Activated CD4-positive, alpha-beta memory T cell treated with anti-CD3 and anti-CD28 coated beads, Interleukin-2, amount 10 ng/mL, durations not matched to agents 7 days and 5 days (primary cell): Measurements from ENCODE around the gene RHOJ. TPM values are rescaled to one million over a fixed set of nuclear protein-coding genes. Genes with fewer than 3 reads are reported as not detected.
"Not testable (repeated sequence)": the region's sequence is repeated elsewhere in the genome, so short reads cannot be mapped to it uniquely, and the experiment has no call there.

Experiments
- CTCF ChIA-PET: fragments of 350-600 bp; sonication (Branson Sonifier 250); formaldehyde crosslinking; loops from one replicate; lab custom pipeline; 2021; ENCODE audit warnings: antibody characterized with exemption, inconsistent platforms; lab: Charles Lee
- POLR2A ChIA-PET: fragments of 350-600 bp; sonication (Branson Sonifier 250); formaldehyde crosslinking; loops from one replicate; lab custom pipeline; 2021; ENCODE audit warnings: antibody characterized with exemption; lab: Charles Lee
- DNase-seq: peaks from one replicate; pipeline ENCODE4 v3.0.0-alpha.2; 2020
- H3K27ac Mint-ChIP-seq: one replicate; pipeline ENCODE4 v1.8.0; 2021; ENCODE audit warnings: mild to moderate bottlenecking, mixed read lengths
- H3K27me3 Mint-ChIP-seq: one replicate; pipeline ENCODE4 v1.8.0; 2021; ENCODE audit warnings: mixed read lengths
- H3K36me3 Mint-ChIP-seq: one replicate; pipeline ENCODE4 v1.8.0; 2021; ENCODE audit warnings: low read depth, mixed read lengths
- H3K4me1 Mint-ChIP-seq: one replicate; pipeline ENCODE4 v1.8.0; 2021; ENCODE audit warnings: mixed read lengths
- H3K4me3 Mint-ChIP-seq: one replicate; pipeline ENCODE4 v1.8.0; 2021; ENCODE audit warnings: mild to moderate bottlenecking, mixed read lengths
- H3K9me3 Mint-ChIP-seq: one replicate; pipeline ENCODE4 v1.8.0; 2021; ENCODE audit warnings: mixed read lengths
- total RNA-seq, 2 experiments: library from RNA; stranded (reverse); gene quantifications; one replicate each; pipeline ENCODE4 v1.2.3, GENCODE V29; 2021

RHOJ gene
- total RNA-seq, 2 experiments from 2014 or later: not detected

DNA sequence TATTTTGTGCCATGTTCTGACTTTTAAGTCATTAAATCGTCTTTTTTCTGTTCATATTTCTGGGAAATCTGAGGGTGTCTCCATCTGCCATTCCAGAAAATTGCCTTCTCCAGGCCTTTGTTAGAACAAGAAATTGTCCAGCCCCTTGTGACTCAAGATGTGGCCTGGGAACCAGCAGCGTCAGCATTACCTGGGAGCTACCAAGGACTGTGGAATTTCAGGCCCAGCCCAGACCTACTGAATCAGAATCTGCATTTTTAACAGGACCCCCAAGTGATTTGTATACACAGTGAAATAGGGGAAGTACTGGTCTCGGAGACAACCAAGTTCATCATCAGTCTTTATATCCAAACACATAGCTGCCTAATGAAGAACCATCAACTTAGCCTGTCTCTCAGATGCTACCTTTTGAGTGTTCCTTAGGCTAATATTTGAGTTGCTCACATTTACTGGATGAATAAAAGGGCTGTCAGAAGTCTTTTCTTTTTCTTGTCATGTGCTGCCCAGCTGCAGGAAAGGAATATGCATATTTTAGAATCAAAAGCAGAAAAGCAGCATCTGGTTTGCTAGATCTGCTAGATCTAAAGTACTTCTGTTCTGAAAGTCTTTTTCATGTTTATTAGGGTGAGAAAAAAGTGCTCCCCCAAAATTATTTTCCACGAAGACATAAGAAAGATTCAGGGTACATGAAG lies 93.3 kb downstream of the RHOJ start:
- POLR2A ChIA-PET: no interaction called here
- peaks cover 7% of the 10 kb centered on the region for H3K27me3 Mint-ChIP-seq
- H3K27ac Mint-ChIP-seq: no peak overlapping the region
- H3K4me1 Mint-ChIP-seq: peaks cover 41% of the 10 kb centered on the region
- no peak for DNase-seq
- H3K36me3 Mint-ChIP-seq: no peaks in the 10 kb centered on the region
- no peaks in the 10 kb centered on the region for H3K9me3 Mint-ChIP-seq
- CTCF ChIA-PET: no interaction called here
- no peak overlapping the region for H3K4me3 Mint-ChIP-seq

DNA sequence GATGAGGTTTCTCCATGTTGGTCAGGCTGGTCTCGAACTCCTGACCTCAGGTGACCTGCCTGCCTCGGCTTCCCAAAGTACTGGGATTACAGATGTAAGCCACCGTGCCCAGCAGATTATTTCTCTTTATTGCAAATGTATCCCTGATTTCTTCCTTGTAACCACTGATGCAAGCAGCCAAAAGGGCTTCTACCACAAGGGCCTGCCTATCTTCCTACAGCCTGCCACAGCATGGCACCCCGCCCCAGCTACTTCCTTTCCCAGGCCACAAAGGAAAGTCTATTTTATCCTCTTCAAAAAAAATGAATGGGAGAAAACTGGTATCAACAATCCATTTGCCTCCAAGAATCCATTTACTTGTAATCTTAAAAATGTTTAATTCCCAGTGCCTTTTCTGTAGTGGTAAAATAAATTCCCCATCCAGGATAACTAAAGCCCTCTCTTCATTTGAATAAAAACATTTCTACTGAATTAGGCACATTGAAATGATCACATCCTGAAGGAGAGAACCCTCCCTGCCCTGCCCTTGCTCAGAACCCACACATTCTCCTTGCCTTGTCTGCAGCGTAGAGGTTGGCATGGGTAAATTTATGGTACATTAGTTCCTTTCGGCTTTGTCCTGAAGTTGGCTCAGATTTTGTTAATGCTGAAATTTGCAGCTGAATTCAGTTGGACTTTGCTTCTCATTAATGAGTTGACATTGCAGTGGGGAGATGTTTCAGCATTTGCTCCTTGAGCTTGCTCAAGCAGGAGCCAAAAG lies 95.3 kb downstream of the RHOJ start:
- H3K4me1 Mint-ChIP-seq: peaks cover 39% of the 10 kb centered on the region
- no peak overlapping the region for H3K27ac Mint-ChIP-seq
- H3K9me3 Mint-ChIP-seq: no peaks in the 10 kb centered on the region
- no peak for DNase-seq
- POLR2A ChIA-PET: no interaction called here
- no peak overlapping the region for H3K4me3 Mint-ChIP-seq
- peaks cover 6% of the 10 kb centered on the region for H3K27me3 Mint-ChIP-seq
- CTCF ChIA-PET: no interaction called here
- H3K36me3 Mint-ChIP-seq: no peaks in the 10 kb centered on the region

DNA sequence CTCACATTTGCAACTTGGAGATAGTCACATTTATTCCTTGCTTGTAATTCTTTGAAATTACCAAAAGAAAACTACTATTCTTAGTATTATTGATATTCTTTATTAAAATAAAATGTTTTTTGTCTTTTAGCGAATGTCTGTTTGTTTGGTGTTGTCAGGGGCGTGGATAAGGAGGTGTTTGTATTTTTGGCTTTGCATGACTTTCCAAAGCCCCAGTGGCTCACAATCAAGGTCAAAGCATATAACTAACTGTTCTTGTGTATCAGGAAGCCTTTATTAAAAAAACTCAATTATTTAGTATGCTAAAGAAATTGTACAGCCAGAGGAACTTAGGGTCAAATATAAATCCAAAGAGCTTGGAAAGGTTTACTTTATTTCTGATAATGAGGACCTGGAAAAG lies 96.6 kb downstream of the RHOJ start:
- DNase-seq: no peak
- no peaks in the 10 kb centered on the region for H3K9me3 Mint-ChIP-seq
- POLR2A ChIA-PET: no interaction called here
- peaks cover 27% of the 10 kb centered on the region for H3K4me1 Mint-ChIP-seq
- H3K36me3 Mint-ChIP-seq: no peaks in the 10 kb centered on the region
- peaks cover 6% of the 10 kb centered on the region for H3K27me3 Mint-ChIP-seq
- CTCF ChIA-PET: interaction anchor here (0.7 kb wide), 1 partner anchor 210 kb away, joined by 3 read pairs; no protein-coding TSS in a partner anchor
- no peak overlapping the region for H3K27ac Mint-ChIP-seq
- H3K4me3 Mint-ChIP-seq: no peak overlapping the region

DNA sequence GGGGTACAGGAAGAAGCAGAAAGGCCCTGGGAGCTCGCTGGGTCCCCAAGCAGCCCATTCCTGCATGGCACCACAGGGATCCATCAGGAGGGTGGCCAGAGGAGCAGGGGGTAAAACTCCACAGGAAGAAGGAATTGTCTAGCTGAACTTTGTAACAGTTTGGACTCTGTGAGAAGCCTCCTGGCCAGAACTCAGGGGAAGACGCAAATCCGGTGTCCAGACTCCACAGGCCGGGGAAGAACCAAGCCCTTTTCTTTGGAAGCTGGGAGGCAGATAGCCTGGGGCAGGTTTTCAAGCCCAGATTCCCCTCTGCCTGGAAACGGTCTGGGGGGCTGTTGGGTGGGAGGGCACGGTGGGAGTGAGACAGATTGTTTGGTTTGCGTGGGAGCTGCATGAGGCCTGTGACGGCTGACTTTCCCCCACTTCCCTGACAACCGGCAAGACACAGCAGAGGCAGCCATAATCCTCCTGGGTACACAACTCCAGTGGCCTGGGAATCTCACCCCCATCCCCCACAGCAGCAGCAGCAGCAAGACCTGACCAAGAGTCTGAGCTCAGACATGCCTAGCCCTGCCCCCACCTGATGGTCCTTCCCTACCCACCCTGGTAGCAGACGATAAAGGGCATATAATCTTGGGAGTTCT lies 97.8 kb downstream of the RHOJ start:
- no peak for DNase-seq
- H3K4me1 Mint-ChIP-seq: peaks cover 18% of the 10 kb centered on the region
- ChIA-PET POLR2A (no interaction called here), CTCF (no interaction called here)
- no peaks in the 10 kb centered on the region for H3K9me3 Mint-ChIP-seq
- no peaks in the 10 kb centered on the region for H3K36me3 Mint-ChIP-seq
- no peak overlapping the region for H3K4me3 Mint-ChIP-seq
- peaks cover 6% of the 10 kb centered on the region for H3K27me3 Mint-ChIP-seq
- no peak overlapping the region for H3K27ac Mint-ChIP-seq

DNA sequence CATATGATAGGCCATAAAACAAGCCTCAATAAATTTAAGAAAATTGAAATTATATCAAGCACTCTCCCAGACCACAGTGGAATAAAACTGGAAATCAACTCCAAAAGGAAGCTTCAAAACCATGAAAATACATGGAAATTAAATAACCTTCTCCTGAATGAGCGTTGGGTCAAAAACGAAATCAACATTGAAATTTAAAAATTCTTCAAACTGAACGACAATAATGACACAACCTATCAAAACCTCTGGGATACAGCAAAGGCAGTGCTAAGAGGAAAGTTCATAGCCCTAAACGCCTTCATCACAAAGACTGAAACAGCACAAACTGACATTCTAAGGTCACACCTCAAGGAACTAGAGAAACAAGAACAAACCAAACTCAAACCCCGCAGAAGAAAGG lies 100.2 kb downstream of the RHOJ start:
- H3K9me3 Mint-ChIP-seq, H3K4me3 Mint-ChIP-seq, H3K36me3 Mint-ChIP-seq, POLR2A ChIA-PET, H3K27ac Mint-ChIP-seq, DNase-seq, H3K4me1 Mint-ChIP-seq, CTCF ChIA-PET: not testable (repeated sequence)
- H3K27me3 Mint-ChIP-seq: peaks cover 15% of the 10 kb centered on the region

DNA sequence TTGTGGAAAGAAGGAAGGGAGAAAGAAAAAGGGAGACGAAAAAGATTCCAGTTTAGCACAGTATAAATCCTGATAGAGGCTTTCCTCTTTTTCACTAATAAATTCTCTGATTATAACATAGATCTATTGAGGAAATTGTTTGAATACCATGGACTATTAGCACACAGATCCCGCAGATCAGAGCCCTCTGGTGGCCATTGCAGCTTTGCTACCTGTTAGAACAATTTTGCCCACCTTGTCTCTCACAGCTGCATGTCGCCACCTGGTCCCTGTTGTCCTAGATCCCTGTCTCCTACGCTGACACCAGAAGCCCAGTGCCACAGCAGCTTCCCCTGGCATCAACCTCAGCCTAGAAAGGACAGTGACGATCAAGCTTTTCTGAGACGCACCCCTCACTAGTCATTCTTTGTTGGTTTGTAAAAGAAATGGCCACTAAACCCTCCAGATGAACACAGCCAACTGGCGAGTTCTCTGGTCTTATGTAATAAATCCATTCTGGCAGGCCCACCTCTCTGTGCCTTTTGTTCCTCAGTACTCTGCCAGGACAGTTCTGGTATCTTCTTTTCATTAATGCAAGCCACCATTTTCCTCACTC lies 104.6 kb downstream of the RHOJ start:
- ChIA-PET CTCF (interaction anchor here (1.0 kb wide), 1 partner anchor 32 kb away, joined by 3 read pairs; no protein-coding TSS in a partner anchor), POLR2A (no interaction called here)
- Mint-ChIP-seq H3K4me3 (no peak overlapping the region), H3K4me1 (no peaks in the 10 kb centered on the region), H3K27me3 (peaks cover 29% of the 10 kb centered on the region), H3K9me3 (no peaks in the 10 kb centered on the region), H3K36me3 (no peaks in the 10 kb centered on the region), H3K27ac (no peak overlapping the region)
- DNase-seq: no peak

DNA sequence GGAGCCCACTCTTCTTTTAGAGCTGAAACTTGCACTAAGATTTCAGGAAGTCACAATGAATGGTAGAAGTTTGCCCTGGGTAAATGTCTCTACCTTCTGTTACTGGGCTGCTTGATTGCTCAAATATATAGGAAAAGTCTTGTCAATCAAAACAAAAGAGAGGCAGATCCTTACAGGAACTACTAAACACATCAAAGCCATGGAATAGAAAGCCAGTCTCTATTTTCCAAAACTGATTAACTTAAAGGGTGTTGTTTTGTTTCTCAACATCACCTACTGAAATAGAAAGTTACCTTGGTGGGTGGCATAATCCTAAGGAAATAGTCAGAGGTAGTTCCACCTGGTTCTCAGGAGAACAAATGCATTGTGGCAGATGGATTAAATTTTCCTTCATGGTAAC lies 114.6 kb downstream of the RHOJ start, which contains the start of gene GPHB5:
TSS of gene GPHB5 (minus strand) at position 101 of the 400 bp plus-strand sequence. CDS start 1,086 bp downstream, outside the sequence.
- no peak for DNase-seq
- no peaks in the 10 kb centered on the region for H3K4me1 Mint-ChIP-seq
- H3K4me3 Mint-ChIP-seq: no peak within 1 kb of the TSS
- H3K9me3 Mint-ChIP-seq: no peaks in the 10 kb centered on the region
- ChIA-PET CTCF (no interaction called here), POLR2A (no interaction called here)
- no peak within 1 kb of the TSS for H3K27ac Mint-ChIP-seq
- peaks cover 26% of the 10 kb centered on the region for H3K27me3 Mint-ChIP-seq
- H3K36me3 Mint-ChIP-seq: no peaks in the 10 kb centered on the region

DNA sequence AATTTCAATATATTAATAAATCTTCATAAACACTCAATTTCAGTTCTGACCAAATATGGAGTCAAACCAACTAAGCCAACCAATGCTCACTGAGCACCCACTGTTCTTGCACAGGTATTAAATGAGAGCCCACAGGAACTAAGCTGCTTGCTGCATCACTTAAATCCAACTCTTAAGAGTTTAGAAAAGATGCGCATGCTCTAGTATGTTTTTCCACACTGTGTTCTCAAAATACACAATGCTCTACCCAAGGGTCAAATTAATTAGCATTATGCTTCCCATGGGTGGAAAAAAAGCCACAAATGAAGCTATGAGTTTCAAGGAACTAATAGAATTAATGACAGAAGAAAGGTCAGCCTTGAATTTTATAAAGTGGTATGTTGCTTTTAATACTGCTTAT lies 118.2 kb downstream of the RHOJ start:
- DNase-seq: no peak
- Mint-ChIP-seq H3K4me3 (no peak overlapping the region), H3K36me3 (no peaks in the 10 kb centered on the region), H3K9me3 (no peaks in the 10 kb centered on the region), H3K27me3 (peaks cover 16% of the 10 kb centered on the region), H3K27ac (no peak overlapping the region), H3K4me1 (no peaks in the 10 kb centered on the region)
- ChIA-PET CTCF (no interaction called here), POLR2A (no interaction called here)

DNA sequence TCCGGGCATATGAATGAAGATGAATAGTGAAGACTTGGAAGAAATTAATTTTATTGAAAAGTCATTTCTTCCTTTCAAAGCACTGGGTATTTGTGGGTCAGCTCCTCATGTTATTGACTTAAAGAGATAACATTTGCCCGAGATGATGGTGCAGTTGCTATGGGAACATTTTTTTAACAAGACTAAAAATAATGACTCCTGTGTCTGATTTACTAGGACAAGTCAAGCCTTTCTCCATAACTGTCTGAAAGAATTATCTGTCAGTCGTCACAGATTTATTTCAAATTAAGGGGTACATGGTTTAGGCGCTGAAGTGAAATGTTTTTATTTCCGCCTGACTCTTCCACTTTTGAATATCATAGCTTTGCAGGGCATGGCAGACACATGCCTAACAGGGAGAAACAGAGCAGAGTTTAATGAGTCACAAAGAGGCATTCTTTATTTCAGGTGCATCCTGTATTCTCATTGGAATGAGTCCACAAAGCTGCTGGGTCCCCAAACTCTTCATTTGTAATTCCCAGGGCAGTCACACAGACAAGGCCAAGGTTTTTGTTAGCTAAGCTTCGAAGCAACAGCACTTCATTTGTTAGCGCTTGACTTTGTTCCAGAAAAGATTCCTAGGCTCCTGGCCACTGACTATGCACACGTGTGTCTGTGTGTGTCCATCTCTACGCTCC lies 118.8 kb downstream of the RHOJ start:
- H3K9me3 Mint-ChIP-seq: no peaks in the 10 kb centered on the region
- no peaks in the 10 kb centered on the region for H3K4me1 Mint-ChIP-seq
- H3K4me3 Mint-ChIP-seq: no peak overlapping the region
- no peak overlapping the region for H3K27ac Mint-ChIP-seq
- CTCF ChIA-PET: interaction anchor here (0.6 to 0.7 kb wide), 2 partner anchors 17 to 120 kb away, joined by 3 read pairs; no protein-coding TSS in a partner anchor
- POLR2A ChIA-PET: no interaction called here
- H3K36me3 Mint-ChIP-seq: no peaks in the 10 kb centered on the region
- DNase-seq: no peak
- H3K27me3 Mint-ChIP-seq: peaks cover 16% of the 10 kb centered on the region

DNA sequence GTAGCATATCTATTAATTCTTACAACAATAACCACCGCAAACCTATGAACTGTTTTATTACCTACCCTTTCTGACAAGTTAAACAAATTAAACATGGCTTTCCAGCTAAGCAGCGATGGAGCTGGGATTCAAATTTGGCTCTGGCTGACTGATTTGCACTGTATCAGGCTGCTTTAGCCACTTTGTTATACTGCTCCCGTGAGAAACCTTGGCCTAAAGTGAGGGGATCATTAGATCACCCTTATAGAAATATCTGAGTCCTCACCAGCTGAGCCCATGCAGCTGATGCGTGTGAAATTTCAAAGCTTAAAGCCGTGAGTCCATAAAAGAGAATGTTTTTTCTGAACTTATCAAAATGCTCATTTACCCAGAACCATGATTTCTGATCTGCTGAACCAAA lies 122.6 kb downstream of the RHOJ start:
- no peak overlapping the region for H3K27ac Mint-ChIP-seq
- no peaks in the 10 kb centered on the region for H3K36me3 Mint-ChIP-seq
- peaks cover 17% of the 10 kb centered on the region for H3K27me3 Mint-ChIP-seq
- H3K9me3 Mint-ChIP-seq: no peaks in the 10 kb centered on the region
- H3K4me3 Mint-ChIP-seq: no peak overlapping the region
- DNase-seq: no peak
- POLR2A ChIA-PET: no interaction called here
- H3K4me1 Mint-ChIP-seq: no peaks in the 10 kb centered on the region
- CTCF ChIA-PET: no interaction called here

DNA sequence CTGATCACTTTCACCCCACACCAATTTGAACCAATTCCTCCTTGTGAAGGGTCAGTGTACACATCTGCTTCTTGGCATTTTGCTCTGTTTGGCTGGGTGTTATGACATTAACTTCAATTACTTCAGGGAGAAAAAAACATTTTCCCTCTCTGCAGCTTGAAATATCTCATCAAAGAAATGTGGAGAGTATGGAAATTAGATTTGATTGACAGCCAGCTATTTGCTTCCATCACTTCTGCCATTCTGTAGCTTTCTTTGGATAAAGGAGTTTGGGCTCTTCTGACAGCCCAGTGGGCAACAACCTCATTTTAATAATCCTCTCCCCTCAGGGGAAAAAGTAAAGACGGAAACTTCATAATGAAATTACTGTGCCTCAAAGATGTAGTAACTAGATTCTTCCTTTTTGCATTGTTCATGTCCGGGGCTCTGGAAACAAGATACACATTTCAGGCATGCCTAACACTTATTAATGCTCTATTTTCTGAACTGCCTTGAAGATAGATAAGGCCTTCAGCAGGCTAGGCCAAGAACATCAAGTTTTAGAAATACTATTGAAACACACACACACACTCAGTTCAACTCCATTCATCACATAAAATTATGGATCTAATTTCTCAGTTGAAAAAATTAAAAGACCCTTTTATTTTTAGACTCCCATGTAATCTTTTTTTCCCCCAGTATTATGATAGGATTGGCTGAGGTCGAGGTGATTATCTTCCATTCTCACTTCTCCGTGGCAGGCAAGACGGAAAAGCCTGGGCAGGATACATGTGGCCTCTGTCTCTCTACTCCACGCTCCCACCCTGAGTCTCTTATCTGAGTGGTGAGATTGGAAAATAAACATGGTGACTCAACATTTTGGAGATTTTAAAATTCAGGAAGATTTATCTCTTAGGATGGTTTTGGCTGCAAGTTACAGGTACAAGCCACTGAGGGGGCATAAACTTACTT lies 124.8 kb downstream of the RHOJ start:
- CTCF ChIA-PET: no interaction called here
- no peak overlapping the region for H3K27ac Mint-ChIP-seq
- no peak overlapping the region for H3K4me3 Mint-ChIP-seq
- POLR2A ChIA-PET: no interaction called here
- DNase-seq: no peak
- no peaks in the 10 kb centered on the region for H3K9me3 Mint-ChIP-seq
- H3K27me3 Mint-ChIP-seq: peaks cover 12% of the 10 kb centered on the region
- no peaks in the 10 kb centered on the region for H3K4me1 Mint-ChIP-seq
- H3K36me3 Mint-ChIP-seq: no peaks in the 10 kb centered on the region

DNA sequence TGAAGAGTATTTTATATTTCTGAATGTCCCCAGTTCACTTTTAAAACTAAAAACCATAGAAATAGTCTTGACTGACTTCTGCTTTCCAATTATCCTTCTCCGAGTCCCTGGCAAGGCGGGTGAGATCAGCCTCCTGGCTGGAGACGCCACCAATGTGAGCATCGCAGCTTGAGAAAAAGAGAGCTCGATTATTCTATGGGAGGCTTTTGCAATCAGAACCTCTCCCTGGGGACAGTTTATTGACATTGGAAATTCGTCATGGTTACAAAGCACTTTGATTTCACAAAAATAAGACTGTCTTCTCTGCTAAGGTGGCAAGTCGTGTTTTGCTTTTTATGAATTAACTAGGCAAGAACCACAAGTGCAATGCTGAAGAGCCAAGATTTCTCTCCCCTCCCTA lies 138.1 kb downstream of the RHOJ start:
- H3K4me1 Mint-ChIP-seq: no peaks in the 10 kb centered on the region
- CTCF ChIA-PET: no interaction called here
- no peak overlapping the region for H3K4me3 Mint-ChIP-seq
- H3K27me3 Mint-ChIP-seq: peaks cover 32% of the 10 kb centered on the region
- no peak for DNase-seq
- H3K27ac Mint-ChIP-seq: no peak overlapping the region
- H3K9me3 Mint-ChIP-seq: no peaks in the 10 kb centered on the region
- POLR2A ChIA-PET: no interaction called here
- no peaks in the 10 kb centered on the region for H3K36me3 Mint-ChIP-seq
